Testis (tissue), 3 donors: ENCODE results near the gene MYEOV. TPM values are rescaled to one million over a fixed set of nuclear protein-coding genes. Genes with fewer than 3 reads are reported as not detected.

Experiments used
- DNase-seq: peaks from one replicate; pipeline ENCODE4 v3.0.0-alpha.2; 2019
- H3K27ac ChIP-seq, 2 donors: fragments of 200-600 bp; sonication (generic); one replicate each; pipeline ENCODE4 v1.5.1; 2019
- H3K27me3 ChIP-seq: fragments of 200-600 bp; sonication (generic); one replicate; pipeline ENCODE4 v1.5.1; 2019
- H3K36me3 ChIP-seq: fragments of 200-600 bp; sonication (generic); one replicate; pipeline ENCODE4 v1.5.1; 2017; ENCODE audit warnings: low read depth; ENCODE audit errors: missing control alignments
- H3K4me1 ChIP-seq: fragments of 200-600 bp; sonication (generic); one replicate; pipeline ENCODE4 v1.5.1; 2019
- H3K4me3 ChIP-seq, 2 donors: fragments of 200-600 bp; sonication (generic); one replicate each; pipeline ENCODE4 v1.5.1; 2017 to 2019
- H3K9me3 ChIP-seq: fragments of 200-600 bp; sonication (generic); one replicate; pipeline ENCODE4 v1.5.1; 2017
- CTCF ChIP-seq, 3 experiments: fragments of 450-650 bp in 2 of 3; fragments of 200-600 bp in 1 of 3; sonication (generic) in 1 of 3; IDR thresholded peaks; one replicate each; pipeline ENCODE4 v1.5.1; 2016 to 2019; ENCODE audit warnings: antibody characterized with exemption in 3 of 3, mild to moderate bottlenecking in 2 of 3, moderate library complexity in 1 of 3
- POLR2A ChIP-seq: fragments of 450-650 bp; IDR thresholded peaks from one replicate; pipeline ENCODE4 v1.6.1; 2017; ENCODE audit warnings: antibody characterized with exemption, mild to moderate bottlenecking, moderate library complexity
- WGBS, 2 donors: methylation state at CpG; one replicate each; pipeline ENCODE4 v1.1.5; 2018; 5-methylcytosine and 5-hydroxymethylcytosine counted together
- intact Hi-C: fragments of 100-400 bp; cut with DNase I; formaldehyde crosslinking; loops from one replicate; pipeline ENCODE4 v1.15.1; 2023; ENCODE audit warnings: low total_unique reads
- polyA plus RNA-seq: library from polyadenylated mRNA; stranded (reverse); fragments of 350-450 nt; fragmentation: Illumina TruSeq; extraction: RNeasy Lipid Tissue Mini Kit (QIAGEN cat#74804); gene quantifications from one replicate; pipeline ENCODE4 v1.2.3, GENCODE V29; 2014; ENCODE audit warnings: low read depth, low replicate concordance; ENCODE audit not compliant: insufficient read depth
- total RNA-seq, 2 donors: library from RNA; depleted of rRNA; stranded (reverse); fragments of >200 nt; gene quantifications; one replicate each; pipeline ENCODE4 v1.2.3, GENCODE V29; 2016

Gene MYEOV
- total and polyA plus RNA-seq, 3 donors from 2014 or later: 0.43 to 1.1 (median 1.1) TPM

GRCh38 chr11:69308491-69308911 is 14.5 kb downstream of the MYEOV start:
- WGBS, 2 donors: 95 to 98% methylated on average over 6 to 9 of the region's 9 CpGs

GRCh38 chr11:69308936-69309615 is 15.1 kb downstream of the MYEOV start:
- peaks cover 7% of the 10 kb centered on the region for H3K4me1 ChIP-seq
- no peak for TF ChIP-seq CTCF (IDR thresholded peaks at IDR 0.05)
- TF ChIP-seq POLR2A: no peak
- intact Hi-C loops: no loop called here
- no peaks in the 10 kb centered on the region for H3K9me3 ChIP-seq
- H3K27me3 ChIP-seq: no peaks in the 10 kb centered on the region
- DNase-seq: no peak
- H3K36me3 ChIP-seq: no peaks in the 10 kb centered on the region
- no peak overlapping the region for H3K27ac ChIP-seq
- 90 to 92% methylated on average over 9 to 10 of the region's 10 CpGs for WGBS, 2 donors
- H3K4me3 ChIP-seq: no peak overlapping the region

More at GRCh38 chr11:69308491-69308911, 14.5 kb downstream of the MYEOV start:
- Histone ChIP-seq H3K36me3 (no peaks in the 10 kb centered on the region), H3K4me1 (peaks cover 7% of the 10 kb centered on the region), H3K4me3 (no peak overlapping the region), H3K27me3 (no peaks in the 10 kb centered on the region), H3K9me3 (no peaks in the 10 kb centered on the region), H3K27ac (no peak overlapping the region)
- no peak for DNase-seq
- no peak for TF ChIP-seq POLR2A
- no peak for TF ChIP-seq CTCF (IDR thresholded peaks at IDR 0.05)
- intact Hi-C loops: no loop called here

GRCh38 chr11:69309631-69310280 is 15.8 kb downstream of the MYEOV start:
- H3K27me3 ChIP-seq: no peaks in the 10 kb centered on the region
- no peaks in the 10 kb centered on the region for H3K36me3 ChIP-seq
- no peaks in the 10 kb centered on the region for H3K9me3 ChIP-seq
- H3K4me1 ChIP-seq: peaks cover 7% of the 10 kb centered on the region
- WGBS, 2 donors: 75 to 76% methylated on average over 8 of the region's 8 CpGs
- H3K4me3 ChIP-seq: no peak overlapping the region
- TF ChIP-seq CTCF (IDR thresholded peaks at IDR 0.05) (no peak), POLR2A (no peak)
- no peak for DNase-seq
- intact Hi-C loops: no loop called here
- no peak overlapping the region for H3K27ac ChIP-seq

- TF ChIP-seq CTCF (IDR thresholded peaks at IDR 0.05) (no peak), POLR2A (no peak)
- WGBS, 2 donors: 84 to 92% methylated on average over 13 of the region's 13 CpGs
- DNase-seq: no peak
- Histone ChIP-seq H3K36me3 (no peaks in the 10 kb centered on the region), H3K27ac (no peak overlapping the region), H3K27me3 (no peaks in the 10 kb centered on the region), H3K9me3 (no peaks in the 10 kb centered on the region), H3K4me1 (peaks cover 7% of the 10 kb centered on the region), H3K4me3 (no peak overlapping the region)
- intact Hi-C loops: no loop called here
Observed at GRCh38 chr11:69310351-69310750, 16.4 kb downstream of the MYEOV start.
